Fibroblast of skin of scalp (primary cell): ENCODE data around the gene NFKBIE.
A peak's percentile ranks its signal among the peaks of the same experiment; 100 is the strongest.

ENCODE experiments used
- DNase-seq: peaks from one replicate; pipeline ENCODE4 v3.0.0-alpha.2; 2013

NFKBIE gene

DNA sequence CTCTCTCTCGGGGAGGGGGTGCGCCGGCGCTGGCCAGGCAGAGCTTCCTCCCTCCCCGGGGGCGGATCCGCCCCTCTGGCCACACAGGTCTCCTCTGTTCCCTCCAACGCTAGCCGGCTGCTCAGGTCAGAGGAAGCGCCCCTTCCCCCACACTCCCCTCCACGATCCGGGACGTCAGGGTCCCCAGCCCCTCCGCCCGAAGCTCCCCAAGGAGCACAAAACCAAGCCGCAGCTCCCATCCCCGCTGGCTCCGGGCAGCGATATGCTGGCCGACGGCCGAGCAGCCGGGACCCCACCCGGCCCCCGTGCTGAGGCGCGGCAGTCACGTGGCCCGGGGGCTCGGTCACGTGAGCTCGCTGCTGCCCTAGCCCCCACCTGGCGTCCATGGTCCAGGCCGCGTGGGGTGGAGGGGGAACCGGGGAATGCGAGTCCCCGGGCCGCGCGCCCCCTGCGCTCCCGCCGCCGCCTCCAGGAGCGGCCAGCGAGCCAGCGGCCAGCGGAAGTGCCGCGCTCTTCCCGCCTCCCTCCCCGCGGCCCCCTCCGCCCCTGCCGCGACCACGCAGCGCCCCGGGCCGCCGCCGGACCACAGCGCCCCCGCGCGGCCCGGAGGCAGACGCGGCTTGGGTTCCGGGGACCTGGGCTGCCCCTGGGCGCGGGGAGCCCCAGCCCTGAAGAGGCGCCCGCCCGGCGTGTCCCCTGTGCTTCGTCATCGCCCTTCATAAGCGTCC is 8.2 kb downstream of the NFKBIE start, which contains the start of gene SLC35B2:
Gene SLC35B2 (minus strand): TSS at position 504 of the 728 bp plus-strand sequence. CDS start 118 bp downstream, at position 386.
- DNase-seq: peak; percentile 74

DNA sequence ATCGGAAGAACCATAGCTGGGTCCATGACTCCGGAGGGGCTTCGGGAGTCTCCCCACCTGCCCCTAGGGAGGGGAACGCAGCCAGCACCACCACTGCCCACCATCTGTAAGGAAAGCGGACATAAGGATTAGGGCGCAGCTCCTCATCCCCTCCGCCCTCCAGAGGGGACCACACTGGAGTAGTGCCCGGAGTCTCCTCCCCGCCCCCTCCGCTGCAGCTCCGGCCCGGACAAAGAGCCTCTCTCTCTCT is 8.7 kb downstream of the NFKBIE start:
- no peak for DNase-seq

DNA sequence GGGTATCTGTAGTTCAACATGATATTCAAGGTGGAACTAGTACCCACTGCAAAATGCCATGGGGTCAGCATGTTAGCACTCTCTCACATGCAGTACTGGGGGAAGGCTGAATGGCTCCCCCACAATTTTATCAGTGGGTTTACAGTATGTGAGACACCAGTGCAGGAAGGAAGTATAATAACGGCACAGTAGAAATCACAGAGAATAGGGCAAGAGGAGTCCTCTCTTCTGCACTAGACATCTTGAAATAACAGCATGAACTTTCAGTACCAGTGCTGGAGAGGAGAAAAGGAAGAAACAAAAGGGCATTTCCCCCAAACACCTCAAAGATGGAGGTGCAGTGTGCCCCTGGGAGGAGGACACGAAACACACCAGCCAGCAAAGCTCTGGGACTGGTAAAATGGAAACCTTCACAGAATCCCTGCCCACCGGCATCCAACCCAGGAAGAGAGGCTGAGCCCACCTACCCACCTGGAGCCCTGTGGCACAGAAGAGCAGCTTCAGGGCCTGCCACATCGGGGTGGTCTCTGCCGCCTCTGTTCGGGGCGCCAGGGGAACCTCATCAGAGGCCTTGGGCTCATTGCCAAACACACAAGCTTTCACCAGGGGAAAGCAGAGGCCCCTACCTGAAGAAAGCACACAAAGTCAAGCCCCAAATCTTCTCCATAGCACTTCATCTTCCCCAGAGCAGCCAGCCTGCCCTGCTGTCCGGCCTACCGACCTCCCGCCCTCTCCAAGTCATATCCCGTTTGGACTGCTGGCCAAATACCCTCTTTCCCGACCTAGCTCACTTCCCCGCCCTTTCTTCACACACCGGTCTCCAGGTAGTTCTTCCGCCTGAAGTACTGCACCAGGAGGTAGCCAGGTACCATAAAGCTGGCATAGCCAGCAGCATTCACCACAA is 9.2 kb downstream of the NFKBIE start:
- DNase-seq: no peak

DNA sequence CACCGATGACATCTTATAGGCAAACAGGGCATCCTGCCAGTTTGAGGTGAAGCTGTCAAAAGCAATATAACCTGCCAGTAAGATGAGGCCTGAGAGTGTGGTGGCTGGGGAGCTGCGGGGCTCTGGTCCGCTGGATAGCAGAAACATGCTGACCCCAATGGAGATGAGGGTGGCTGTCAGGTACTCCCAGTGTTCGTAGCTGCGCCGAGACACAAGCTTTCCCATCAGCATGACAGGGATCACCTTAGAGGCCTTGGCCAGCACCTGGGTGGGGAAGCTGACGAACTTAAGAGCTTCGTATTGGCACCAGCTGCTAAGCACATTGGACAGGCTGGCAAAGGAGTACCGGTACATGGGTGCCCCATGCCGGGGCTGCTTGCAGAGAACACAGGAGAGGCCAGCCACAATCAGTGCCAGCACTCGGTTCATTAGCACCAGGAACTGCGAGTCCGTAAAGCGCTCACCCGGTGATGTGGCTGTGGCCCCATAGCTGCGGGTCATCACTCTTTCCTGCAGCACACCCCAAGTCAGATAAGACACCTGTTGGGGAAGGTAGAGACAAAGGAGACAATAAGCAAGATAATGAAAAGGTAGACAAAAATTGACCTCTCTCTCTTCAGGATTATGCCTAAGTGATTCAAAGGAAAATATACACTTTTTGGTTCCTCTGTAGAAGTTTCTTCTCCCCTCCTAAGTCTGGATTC is 10.1 kb downstream of the NFKBIE start:
- DNase-seq: no peak

DNA sequence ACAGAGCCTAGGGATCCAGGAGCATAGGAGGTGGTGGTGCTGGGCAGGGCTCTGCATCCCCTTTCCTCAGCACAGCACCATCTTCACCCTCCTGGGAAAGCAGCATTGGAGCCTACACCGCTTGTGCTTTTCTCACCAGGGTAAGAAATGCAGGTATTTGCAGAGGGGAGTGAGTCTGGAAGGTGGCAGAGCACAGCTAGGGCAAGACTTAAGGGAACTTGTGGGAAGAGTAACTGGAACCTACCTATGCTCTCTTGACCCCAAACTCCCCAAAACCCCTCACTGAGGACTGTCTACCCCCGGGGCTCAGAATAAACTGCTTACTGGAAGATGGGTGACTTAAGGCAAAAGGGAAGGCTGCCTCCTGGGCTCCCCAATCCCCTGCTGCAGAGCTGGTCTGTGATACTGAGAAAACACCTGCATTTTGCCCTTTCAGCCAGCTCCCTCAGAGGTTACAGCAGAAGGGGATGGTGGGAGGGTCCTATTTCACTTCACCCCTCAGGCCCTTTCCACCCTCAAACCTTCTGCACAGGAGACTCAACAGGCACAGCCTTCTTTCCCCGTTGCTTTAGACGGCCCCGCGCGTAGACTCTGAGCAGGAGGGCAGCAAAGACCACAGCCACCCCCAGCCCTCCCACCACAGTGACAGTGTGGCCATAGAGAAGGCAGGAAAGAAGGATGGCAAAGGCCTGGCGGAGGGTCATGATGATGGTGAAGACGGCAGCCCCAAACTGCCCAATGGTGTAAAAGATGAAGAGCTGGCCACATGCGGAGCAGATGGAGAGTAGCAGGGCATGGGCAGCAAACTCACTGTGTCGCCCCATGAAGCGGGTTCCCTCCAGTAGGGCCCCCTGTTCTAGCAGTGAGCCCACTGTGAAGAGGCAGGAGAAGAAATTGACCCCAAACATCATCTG is 10.9 kb downstream of the NFKBIE start:
- DNase-seq: no peak

DNA sequence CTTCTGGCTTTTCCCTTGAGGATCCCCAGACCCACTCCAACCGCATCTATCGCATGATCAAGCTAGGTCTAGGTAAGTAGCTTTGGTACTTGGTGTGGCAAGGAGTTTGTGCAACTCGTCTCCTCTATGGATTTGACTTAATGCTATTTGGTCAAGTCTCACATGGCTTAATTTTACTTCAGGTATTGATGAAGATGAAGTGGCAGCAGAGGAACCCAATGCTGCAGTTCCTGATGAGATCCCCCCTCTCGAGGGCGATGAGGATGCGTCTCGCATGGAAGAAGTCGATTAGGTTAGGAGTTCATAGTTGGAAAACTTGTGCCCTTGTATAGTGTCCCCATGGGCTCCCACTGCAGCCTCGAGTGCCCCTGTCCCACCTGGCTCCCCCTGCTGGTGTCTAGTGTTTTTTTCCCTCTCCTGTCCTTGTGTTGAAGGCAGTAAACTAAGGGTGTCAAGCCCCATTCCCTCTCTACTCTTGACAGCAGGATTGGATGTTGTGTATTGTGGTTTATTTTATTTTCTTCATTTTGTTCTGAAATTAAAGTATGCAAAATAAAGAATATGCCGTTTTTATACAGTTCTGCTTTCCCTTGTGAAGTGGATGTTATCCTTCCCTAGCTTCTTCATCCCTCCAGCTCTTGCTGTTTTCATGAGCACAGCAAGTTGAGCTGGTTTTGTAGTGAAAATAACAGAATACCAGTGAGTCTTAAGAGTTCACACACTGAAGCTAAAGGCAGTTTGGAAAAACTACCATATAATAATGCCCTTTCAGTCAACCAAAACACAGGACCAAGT is 11.8 kb downstream of the NFKBIE start:
- DNase-seq: peak; percentile 43

DNA sequence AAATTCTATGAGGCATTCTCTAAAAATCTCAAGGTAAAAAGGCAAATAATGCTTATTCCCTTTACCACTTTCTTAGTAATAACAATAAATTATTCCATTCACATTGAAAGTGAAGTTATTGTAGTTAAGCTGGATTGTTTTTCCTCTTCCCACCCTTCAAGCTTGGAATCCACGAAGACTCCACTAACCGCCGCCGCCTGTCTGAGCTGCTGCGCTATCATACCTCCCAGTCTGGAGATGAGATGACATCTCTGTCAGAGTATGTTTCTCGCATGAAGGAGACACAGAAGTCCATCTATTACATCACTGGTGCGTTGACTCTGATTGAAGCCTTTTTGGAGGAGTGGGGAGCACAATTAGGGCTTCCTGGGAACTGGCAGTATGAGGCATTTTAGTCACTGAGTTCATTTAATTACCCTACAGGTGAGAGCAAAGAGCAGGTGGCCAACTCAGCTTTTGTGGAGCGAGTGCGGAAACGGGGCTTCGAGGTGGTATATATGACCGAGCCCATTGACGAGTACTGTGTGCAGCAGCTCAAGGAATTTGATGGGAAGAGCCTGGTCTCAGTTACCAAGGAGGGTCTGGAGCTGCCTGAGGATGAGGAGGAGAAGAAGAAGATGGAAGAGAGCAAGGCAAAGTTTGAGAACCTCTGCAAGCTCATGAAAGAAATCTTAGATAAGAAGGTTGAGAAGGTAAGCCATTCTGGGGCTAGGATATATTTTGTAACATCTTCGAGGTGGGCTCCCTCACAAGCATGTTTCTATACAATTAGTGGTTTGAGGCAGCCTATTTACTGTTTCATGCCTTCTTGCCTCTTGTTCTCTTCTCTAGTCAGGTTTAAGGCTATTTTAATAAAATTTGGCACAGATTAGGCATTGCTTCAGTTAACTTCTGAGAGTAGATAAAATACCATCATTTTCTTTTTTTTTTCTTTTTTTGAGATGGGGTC is 13.5 kb downstream of the NFKBIE start:
- DNase-seq: no peak

DNA sequence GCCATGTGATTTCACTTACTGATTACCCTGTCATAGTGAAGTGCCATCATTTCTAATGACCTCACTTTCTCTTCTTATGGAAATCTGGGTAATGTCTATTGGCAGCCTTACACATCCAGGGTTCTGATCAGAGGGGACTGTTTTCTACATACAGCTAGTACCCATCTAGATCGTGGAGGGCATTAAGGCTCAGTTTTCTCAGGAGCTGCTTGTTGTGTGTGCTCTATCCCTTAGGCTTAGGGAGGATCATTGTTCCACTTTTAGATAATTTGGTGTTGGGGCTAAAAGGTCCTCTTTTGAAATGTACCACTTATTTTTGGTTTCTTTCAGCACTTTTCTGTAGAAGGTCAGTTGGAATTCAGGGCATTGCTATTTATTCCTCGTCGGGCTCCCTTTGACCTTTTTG is 14.6 kb downstream of the NFKBIE start:
- DNase-seq: no peak

DNA sequence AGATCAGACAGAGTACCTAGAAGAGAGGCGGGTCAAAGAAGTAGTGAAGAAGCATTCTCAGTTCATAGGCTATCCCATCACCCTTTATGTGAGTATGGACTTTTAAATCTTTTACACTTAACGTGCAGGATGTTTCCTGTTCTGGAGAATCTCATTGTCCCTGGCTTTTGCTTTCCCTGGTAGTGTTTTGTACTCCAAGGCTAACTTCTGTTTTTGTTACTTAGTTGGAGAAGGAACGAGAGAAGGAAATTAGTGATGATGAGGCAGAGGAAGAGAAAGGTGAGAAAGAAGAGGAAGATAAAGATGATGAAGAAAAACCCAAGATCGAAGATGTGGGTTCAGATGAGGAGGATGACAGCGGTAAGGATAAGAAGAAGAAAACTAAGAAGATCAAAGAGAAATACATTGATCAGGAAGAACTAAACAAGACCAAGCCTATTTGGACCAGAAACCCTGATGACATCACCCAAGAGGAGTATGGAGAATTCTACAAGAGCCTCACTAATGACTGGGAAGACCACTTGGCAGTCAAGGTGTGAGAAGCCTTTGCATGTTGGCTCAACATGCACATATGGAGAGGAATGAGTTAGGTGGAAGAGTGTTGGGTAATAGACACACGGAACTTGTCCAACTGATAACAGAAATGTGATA is 15.2 kb downstream of the NFKBIE start:
- no peak for DNase-seq

DNA sequence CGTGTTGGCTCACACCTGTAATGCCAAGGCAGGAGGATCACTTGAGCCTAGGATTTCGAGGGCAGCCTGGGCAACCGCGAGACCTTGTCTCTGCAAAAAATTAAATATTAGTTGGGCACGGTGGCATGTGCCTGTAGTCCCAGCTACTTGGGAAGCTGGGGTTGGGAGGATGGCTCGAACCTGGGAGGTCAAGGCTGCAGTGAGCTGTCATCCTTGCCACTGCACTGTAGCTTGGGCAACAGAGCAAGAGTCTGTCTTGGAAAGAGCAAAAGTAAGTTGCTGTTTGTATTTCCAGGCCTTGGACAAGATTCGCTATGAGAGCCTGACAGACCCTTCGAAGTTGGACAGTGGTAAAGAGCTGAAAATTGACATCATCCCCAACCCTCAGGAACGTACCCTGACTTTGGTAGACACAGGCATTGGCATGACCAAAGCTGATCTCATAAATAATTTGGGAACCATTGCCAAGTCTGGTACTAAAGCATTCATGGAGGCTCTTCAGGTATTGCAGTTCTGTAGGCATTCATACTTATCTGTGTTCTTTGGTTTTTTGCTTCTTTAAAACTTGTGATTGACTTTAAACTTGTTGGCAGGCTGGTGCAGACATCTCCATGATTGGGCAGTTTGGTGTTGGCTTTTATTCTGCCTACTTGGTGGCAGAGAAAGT is 16.1 kb downstream of the NFKBIE start:
- no peak for DNase-seq

DNA sequence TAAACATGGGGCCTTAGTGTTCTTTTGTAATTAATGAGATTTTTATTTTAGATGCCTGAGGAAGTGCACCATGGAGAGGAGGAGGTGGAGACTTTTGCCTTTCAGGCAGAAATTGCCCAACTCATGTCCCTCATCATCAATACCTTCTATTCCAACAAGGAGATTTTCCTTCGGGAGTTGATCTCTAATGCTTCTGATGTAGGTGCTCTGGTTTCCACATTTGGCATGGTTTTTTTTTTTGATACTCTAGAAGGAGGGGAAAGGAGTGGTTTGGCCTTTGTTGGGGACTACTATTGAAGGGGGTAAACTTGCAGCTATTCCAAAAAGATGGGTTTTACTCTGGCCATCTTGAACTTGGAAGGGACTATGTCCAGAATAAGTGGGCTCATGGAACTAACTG is 16.8 kb downstream of the NFKBIE start:
- DNase-seq: no peak

DNA sequence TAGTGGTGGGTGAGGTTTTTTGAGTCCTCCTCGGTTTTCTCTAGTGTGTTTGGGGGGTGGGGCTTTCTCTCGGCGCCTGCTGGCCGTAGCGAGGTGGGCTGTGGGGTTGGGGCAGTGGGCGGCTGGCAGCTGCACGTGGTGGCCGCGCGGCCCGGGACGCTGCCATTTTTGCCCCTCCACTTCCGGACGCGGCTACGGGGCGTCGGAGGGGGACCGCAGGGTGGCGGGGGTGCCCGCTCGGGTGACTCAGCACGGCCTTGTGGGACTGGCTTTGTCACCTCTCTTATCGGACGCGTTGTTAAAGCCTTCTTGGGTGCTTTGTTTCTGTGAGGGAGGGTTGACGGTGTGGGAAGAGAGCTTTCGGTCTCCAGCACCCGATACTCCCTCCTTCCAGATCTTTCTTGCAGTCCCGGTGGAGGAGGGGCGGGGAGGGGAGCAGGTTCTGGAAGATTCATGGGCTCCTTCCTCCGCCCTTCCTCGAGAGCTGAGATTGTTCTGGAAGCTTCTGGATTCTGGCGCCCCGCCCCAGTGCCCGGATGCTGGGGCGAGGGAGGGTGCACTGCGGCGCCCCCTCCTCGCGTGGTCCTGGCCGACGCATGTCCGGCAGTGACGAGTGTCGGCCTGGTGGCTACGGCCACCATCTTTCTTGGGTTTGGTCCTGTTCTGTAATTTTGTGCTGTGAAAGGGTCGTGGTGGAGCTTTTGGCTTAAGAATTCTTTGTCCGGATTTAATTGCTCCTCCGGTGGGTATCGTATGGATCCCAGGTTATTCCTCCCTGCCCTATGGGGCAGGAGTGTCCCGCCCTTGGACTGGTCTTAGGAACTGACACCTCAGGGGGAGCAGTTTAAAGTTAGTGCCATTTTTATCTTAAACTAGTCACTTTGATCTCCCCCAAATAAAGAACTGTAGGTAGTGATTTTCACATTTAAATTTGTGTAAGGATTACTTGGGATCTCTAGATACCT is 17.7 kb downstream of the NFKBIE start:
- peak; percentile 58 for DNase-seq

DNA sequence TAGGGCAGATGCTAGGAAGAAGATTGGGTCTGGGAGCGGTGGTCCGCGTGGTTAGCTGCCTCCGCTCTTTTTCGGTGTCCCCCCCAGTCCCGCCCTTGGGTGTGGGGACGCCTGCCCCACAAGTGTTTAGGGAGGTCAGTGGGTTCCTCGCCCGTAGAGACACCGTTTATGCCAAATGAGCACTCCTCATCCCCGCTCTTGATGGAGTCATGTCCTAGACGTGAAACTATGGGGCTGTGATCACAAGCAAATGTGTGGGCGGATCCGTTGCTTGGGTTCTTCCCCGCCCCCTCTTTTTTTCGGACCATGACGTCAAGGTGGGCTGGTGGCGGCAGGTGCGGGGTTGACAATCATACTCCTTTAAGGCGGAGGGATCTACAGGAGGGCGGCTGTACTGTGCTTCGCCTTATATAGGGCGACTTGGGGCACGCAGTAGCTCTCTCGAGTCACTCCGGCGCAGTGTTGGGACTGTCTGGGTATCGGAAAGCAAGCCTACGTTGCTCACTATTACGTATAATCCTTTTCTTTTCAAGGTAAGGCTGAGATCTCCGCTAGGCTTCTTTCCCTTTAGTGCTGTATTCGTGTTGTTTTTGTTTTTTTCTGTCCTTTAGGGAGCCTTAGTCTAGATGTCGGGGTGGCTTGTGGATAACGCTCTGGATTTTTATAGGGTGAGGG is 18.6 kb downstream of the NFKBIE start, which contains the start of gene HSP90AB1:
Gene HSP90AB1 (plus strand): TSS at position 439 of the 675 bp plus-strand sequence. CDS start 1,529 bp downstream, outside the sequence.
- DNase-seq: peak; percentile 98

DNA sequence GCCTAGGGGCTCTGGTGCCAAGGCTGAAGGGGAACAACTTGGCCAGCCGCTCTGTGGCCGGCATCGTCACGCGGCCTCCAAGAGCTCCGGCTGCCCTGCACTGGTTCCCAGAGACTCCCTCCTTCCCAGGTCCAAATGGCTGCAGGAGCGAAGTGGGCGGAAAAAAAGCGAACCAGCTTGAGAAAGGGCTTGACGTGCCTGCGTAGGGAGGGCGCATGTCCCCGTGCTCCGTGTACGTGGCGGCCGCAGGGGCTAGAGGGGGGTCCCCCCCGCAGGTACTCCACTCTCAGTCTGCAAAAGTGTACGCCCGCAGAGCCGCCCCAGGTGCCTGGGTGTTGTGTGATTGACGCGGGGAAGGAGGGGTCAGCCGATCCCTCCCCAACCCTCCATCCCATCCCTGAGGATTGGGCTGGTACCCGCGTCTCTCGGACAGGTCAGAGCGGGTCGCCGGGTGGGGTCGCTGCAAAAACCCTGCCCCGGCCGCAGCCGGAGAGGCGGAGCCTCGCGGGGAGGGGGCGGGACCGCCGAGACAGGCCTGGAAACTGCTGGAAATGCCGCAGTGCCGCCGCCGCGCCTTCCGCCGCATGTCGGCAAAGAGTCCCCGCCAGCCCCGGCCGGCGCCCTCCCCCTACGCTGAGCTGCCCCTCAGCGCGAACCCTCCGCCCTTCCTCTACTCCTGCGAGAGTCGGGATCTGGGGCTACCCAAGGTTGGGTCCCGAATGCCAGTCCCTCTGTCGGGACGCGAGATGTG is 19.3 kb downstream of the NFKBIE start:
- DNase-seq: peak; percentile 84

DNA sequence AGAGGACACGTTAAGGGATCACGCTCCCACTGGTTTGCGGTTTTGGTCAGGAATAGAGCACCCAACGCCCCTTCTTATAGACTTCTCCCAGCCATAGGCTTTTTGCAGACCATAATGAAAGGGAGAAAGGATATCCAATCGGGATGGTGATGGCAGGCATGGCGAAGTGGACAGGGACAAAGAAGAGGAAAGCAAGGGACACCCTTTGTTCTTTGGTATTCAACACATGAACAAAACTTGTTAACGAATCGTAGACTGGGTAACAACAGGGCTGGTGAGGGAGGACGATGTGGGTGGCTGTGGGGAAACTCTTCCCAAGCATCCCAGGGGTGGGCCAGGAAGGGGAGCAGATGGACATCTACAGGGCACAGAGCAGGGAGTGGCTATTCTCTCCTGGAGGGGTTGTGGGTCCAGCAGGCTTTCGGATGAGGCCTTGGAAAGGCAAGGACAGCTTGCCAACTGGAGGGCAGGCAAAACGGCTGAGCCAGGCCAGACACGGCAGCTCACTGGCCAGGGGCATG is 19.9 kb downstream of the NFKBIE start:
- no peak for DNase-seq

DNA sequence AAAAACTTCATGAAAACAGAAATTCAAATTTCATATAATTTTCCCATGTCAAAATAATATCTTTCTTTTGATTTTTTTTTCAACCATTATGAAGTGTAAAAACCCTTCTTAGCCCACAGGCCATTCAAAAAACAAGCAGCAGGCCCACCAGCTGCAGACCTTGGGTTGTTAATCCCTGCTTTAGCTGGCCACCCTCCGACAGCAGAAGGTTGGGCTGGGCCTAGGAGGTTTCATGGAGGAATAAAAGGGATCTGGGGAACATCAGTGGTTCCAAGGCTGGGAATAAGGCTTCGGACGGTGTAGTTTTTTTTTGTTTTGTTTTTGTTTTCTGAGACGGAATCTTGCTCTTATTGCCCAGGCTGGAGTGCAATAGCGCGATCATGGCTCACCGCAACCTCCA is 22.0 kb downstream of the NFKBIE start:
- DNase-seq: no peak
